Placental epithelial cell (primary cell): ENCODE measurements around the gene TSSK6. TPM values are rescaled to one million over a fixed set of nuclear protein-coding genes. Genes with fewer than 3 reads are reported as not detected.

Experiments used
- total RNA-seq: library from RNA; depleted of rRNA; stranded (reverse); fragments of >200 nt; gene quantifications from 2 replicates; pipeline ENCODE4 v1.2.3, GENCODE V29; 2012

Gene TSSK6
- 1.1 and 3.1 TPM in 2 replicates for total RNA-seq

GRCh38 chr19:19514881-19515641 lies at the start of gene TSSK6:
TSS of gene TSSK6 (minus strand) at chr19:19515548. CDS start at chr19:19515427, 121 bp downstream.

GRCh38 chr19:19538061-19538784 lies 22.9 kb upstream of the TSSK6 start, which contains the start of gene CILP2:
TSS of gene CILP2 (plus strand) at chr19:19538265. CDS start at chr19:19538350, 85 bp downstream.

DNA sequence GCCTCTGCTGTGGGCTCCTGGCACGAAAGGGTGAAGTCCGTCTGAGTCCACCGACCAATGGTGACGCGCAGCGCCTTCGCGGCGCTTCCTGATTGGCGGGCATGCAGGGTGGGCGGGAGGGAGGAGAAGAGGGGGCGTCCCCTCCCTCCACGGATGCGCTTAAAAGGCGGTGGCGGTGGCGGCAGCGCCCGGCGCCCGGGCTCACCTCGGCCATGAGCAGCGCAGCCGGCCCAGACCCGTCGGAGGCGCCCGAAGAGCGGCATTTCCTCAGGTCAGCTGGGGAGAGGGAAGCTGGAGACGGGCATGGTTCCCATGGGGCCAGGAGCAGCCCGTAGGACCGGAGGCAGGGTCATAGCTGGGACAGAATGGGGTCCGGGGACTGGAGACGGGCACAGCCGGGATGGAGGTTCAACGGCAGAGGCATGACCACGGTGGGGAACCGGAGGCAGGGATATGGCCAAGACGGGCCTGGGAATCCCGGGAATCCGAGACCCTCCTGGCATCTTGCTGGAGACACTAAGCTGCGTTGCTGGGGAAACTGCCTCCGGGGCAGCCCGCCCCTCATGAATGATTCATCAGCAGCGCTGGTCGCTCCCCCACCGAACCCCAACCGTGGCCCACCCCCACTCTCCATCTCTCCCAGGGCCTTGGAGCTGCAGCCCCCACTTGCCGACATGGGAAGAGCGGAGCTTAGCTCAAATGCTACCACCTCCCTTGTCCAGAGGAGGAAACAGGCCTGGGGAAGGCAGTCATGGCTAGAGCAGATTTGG lies 13.6 kb upstream of the TSSK6 start, which contains the start of gene YJEFN3:
Gene YJEFN3, plus strand, starts transcription at position 191 of the 770 bp plus-strand sequence. Its CDS starts 22 bp downstream, at position 213.

DNA sequence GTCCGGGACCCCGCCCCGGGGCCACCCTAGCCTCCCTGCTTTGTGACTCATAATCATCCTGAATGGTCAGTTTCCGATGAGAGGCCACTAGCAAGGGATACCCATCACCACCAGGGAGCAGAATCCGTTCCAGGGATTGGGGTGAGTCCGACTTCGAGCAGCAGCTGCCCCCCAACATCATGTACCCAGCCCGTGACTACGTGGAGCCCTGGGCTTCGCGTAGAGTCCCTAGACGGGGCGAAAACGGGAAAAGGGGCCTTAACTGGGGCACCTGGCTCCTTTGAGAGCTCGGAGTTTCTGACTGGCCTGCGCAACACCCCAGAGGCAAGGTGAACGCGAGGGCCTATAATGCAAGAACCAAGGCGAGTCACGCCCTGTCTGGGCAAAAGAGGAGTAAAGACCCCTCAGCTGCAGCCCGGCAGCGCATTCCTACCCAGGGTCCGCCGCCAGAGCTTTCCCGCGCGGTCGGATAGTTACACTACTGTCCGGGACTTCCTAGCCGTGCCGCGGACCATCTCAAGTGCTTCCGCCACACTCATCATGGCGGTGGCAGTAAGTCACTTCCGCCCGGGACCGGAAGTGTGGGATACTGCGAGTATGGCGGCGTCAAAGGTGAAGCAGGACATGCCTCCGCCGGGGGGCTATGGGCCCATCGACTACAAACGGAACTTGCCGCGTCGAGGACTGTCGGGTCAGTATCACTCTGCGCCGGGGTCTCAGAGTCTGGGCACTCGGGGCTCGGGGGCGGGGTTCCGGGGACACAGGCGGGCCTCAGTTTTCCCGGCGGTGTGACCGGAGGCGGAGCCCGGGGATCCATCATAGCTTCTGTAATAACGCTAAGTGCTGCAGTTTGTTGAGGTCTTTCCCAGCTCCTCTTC lies 533 bp upstream of the TSSK6 start, which contains the start of gene NDUFA13:
Gene NDUFA13, plus strand, starts transcription at position 584 of the 878 bp plus-strand sequence. Its CDS starts 14 bp downstream, at position 598.

Other genes with a start within 250 kb of the TSSK6 start
- 1.2 and 2.0 TPM in 2 replicates for gene TM6SF2, start 242.2 kb downstream of the TSSK6 start, total RNA-seq
- gene SUGP1, start 195.0 kb downstream of the TSSK6 start, total RNA-seq: 27.1 and 33.4 TPM in 2 replicates
- 47.5 and 64.8 TPM in 2 replicates for gene MAU2, start 194.7 kb downstream of the TSSK6 start, total RNA-seq
- 55.0 and 69.0 TPM in 2 replicates for gene GATAD2A, start 109.9 kb downstream of the TSSK6 start, total RNA-seq
- gene NDUFA13, start 677 bp upstream of the TSSK6 start, total RNA-seq: 91.1 and 168 TPM in 2 replicates
- 0.39 and 0.76 TPM in 2 replicates for gene YJEFN3, start 13.4 kb upstream of the TSSK6 start, total RNA-seq
- gene CILP2, start 22.7 kb upstream of the TSSK6 start, total RNA-seq: 0.33 and 1.2 TPM in 2 replicates
- gene PBX4, start 103.1 kb upstream of the TSSK6 start, total RNA-seq: 2.0 and 5.5 TPM in 2 replicates
- 21.4 and 23.2 TPM in 2 replicates for gene LPAR2, start 112.7 kb upstream of the TSSK6 start, total RNA-seq
- 9.0 and 10.5 TPM in 2 replicates for gene GMIP, start 128.1 kb upstream of the TSSK6 start, total RNA-seq
- 42.4 and 106 TPM in 2 replicates for gene ATP13A1, start 148.1 kb upstream of the TSSK6 start, total RNA-seq
- gene ZNF101, start 153.3 kb upstream of the TSSK6 start, total RNA-seq: 4.7 and 4.8 TPM in 2 replicates
- gene ZNF14, start 217.6 kb upstream of the TSSK6 start, total RNA-seq: 3.7 and 6.3 TPM in 2 replicates